NCI-H1105 treated with DMSO at 0.1 percent for 48 hours (cell line): ENCODE measurements around the gene OR5H15.
"Not testable (repeated sequence)": the region's sequence is repeated elsewhere in the genome, so short reads cannot be mapped to it uniquely, and the experiment has no call there.

Experiments used
- DNase-seq: peaks from one replicate; lab custom pipeline; 2025; lab: John Stamatoyannopoulos, UW

The OR5H15 gene

DNA sequence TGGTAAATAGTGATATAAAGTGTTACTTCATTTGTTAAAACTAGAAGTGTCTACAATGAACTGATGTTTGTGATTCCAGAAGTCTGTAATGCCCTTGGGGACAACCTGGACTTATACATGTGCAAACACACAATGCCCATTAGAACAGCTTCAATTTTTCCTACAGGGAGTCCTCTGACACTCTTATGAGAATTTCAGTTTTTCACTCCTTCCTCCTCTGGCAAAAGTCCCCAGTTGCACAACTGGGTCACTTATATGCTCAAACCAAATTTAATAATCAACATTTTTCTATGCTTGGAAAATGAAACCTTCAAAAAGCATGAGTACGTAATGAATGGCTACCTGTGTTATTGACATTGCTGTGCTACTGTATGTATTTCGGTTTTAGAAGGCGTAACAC, at the start of gene OR5H15:
TSS of gene OR5H15 (plus strand) at position 301 of the 400 bp plus-strand sequence. CDS start 2,004 bp downstream, outside the sequence.
- DNase-seq, result no peak

DNA sequence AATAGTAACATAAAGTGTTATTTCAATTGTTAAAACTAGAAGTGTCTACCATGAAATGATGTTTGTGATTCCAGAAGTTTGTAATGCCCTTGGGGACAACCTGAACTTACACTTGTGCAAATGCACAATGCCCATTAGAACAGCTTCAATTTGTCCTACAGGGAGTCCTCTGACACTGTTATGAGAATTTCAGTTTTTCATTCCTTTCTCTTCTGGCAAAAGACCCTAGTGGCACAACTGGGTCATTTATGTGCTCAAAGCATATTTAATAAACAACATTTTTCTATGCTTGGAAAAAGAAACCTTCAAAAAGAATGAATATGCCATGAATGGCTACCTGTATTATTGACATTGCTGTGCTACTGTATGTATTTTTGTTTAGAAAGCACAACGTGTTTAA, 36.1 kb upstream of the OR5H15 start, which contains the start of gene OR5H1:
TSS of gene OR5H1 (plus strand) at position 301 of the 400 bp plus-strand sequence. CDS start 1,977 bp downstream, outside the sequence.
- no peak for DNase-seq

DNA sequence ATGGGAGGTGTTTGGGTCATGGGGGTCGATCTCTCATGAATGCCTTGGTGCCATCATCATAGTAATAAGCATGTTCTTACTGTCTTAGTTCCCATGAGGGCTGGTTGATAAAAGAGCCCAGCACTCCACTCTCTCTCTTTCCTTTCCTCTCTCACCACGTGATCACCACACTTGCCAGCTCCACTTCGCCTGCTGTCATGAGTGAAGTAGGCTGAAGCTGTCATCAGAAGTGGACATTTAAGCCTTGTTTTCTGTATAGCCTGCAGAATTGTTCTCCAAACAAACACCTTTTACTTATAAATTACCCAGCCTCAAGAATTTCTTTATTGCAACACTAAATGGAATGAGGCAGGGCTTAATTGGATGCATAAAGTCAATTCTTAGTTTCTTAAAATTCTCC, 29.9 kb upstream of the OR5H15 start:
- peak; percentile 7 for DNase-seq

DNA sequence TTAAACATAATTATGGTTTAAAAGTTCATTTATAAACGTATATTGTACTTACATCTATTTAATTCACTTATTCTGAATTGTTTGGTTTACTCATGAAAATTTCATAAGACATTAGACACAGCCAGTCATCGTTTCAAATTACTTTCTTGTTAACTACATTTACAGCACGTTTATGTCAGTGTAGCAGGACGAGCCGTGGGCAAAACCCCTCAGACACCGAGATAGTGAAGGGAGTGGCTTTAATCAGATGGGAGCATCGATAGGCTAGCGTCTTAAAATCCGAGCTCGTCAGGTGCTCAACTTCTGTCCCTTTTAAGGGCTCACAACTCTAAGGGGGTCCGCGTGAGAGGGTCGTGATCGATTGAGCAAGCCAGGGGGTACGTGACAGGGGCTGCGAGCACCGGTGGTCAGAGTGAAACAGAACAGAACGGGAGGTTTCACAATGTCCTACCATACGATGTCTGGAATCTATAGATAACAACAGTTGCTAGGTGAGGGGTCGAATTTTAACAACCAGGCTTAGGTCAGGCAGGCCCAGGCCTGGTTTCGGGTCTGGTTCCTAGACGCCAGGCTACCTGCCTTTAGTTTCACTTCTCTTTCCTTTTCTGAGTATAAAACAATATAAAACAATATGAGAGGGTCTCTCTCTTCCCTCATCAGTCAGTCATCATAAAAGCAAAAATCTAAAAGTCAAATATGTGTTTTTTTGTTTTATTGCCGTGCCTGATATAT, 28.5 kb upstream of the OR5H15 start:
- not testable (repeated sequence) for DNase-seq

- DNase-seq, result no peak
Observed at GRCh38 chr3:98140531-98140930, 26.0 kb upstream of the OR5H15 start.

DNA sequence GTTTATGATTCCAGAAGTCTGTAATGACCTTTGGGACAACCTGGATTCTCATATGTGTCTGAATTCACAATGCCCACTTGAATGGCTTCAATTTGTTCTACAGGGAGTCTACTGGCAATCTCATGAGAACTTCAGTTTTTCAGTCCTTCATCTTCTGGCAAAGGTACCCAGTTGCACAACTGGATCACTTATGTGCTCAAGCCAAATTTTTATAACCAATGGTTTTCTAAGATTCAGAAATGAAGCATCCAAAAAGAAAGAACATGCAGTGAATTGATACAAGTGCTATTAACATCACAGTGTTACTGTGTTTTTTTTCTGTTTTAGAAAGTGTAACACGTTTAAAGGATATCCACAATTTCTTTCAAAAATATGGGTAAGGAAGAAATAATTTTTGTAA, 19.3 kb upstream of the OR5H15 start, which contains the start of gene OR5H14:
TSS of gene OR5H14 (plus strand) at position 301 of the 400 bp plus-strand sequence. CDS start 1,907 bp downstream, outside the sequence.
- DNase-seq, result no peak

DNA sequence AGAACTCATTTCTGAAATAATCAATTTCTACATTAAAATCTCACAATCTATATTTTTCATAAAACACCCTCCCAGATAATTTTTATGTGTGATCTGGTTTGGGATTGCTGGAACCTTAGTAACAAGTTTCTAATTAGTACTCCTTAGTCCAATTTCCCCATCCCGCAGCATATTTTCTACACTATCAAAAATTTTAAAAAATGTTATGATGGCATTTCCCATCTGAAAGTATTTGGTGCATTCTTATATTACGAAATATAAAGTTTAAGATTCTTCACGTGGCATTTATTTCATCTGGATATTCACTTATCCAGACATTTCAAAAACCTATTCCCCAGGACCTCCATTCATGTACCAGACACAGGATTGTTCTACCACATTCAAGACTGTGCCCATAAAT, 17.7 kb upstream of the OR5H15 start:
- no peak for DNase-seq

- not testable (repeated sequence) for DNase-seq
Observed at GRCh38 chr3:98149456-98149855, 17.0 kb upstream of the OR5H15 start.

DNA sequence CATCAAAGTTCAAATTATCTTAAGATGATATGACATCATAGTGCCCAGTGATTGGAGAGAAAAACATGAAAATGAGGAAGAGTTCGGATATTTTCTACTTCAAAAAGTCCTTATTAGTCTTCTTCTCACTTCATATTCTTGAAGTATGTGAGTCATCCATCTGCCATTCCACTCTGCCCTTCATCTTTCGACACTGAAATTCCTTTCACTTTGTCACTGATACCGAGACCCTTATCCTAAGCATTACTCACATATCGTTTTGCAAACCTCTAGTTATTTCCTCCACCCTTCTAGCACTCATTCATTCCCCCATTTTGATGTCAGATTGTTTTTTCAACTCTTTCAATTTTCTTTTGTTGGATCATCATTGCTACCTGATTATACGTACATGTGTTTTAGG, 15.3 kb upstream of the OR5H15 start:
- DNase-seq, result no peak

GRCh38 chr3:98171071-98171470, 4.6 kb downstream of the OR5H15 start:
- DNase-seq, result no peak

GRCh38 chr3:98172621-98173020, 6.1 kb downstream of the OR5H15 start:
- no peak for DNase-seq

DNA sequence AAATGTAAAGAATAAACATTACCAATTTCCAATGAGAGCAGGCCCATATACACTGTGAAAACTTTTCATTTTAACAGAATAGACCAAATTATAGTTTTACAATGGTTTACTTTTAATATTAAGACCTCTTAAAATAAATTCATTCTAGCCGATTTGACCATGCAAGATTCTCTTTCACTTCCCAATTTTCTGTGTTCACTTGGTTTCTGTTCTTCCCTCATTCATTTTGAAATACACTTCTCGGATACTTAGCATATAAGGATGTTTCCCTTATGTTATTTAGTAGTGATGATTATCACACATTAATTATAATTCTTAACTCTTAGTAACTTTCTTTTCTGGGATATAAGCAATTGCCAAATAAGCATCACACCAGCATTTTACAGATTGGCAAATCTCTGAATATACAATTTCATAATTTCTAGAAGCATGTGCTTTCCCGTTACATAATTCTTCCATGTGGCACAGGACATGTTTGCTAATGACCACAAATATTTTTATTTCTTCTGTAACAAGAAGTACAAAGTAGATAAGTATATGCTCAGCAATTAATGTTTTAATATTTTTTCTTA, 13.9 kb downstream of the OR5H15 start:
- no peak for DNase-seq

GRCh38 chr3:98182196-98182595, 15.7 kb downstream of the OR5H15 start:
- DNase-seq, result no peak

- no peak for DNase-seq
Observed at GRCh38 chr3:98185180-98185579, 18.7 kb downstream of the OR5H15 start.

DNA sequence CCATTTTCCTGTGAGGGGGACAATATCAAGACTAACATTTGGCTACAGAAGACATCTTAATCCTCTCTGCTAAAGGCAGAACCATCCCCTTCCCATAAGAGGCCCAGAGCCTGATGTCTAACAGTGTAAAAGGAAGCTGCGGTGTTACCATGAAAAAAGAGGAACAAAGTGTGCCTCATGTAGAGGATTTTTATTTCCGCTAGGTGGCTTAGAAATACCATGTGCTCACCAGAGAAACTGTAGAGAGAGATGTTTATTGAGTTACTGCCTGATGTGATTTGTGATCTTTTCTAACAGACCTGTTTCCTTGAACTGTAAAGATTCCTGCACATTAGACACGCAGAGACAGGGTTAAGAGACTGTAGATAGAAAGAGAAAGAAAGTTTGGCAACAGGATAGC, 22.0 kb downstream of the OR5H15 start:
- no peak for DNase-seq

DNA sequence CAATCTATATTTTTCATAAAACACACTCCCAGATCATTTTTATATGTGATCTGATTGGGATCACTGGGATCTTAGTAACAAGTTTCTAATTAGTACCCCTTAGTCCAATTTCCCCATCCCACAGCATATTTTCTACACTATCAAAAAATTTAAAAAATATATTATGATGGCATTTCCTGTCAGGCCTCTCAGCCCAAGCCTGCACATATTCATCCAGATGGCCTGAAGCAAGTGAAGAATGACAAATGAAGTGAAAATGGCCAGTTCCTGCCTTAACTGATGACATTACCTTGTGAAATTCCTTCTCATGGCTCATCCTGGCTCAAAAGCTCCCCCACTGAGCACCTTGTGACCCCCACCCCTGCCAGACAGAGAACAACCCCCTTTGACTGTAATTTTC, 24.4 kb downstream of the OR5H15 start:
- DNase-seq, result not testable (repeated sequence)

DNA sequence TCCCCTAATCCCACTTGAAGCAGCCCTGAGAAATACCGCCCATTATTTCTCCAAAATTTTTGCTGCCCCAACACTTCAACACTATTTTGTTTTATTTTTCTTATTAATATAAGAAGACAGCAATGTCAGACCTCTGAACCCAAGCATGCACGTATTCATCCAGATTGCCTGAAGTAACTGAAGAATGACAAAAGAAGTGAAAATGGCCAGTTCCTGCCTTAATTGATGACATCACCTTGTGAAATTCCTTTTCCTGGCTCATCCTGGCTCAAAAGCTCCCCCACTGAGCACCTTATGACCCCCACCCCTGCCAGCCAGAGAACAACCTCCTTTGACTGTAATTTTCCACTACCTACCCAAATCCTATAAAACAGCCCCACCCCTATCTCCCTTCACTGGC, 29.8 kb downstream of the OR5H15 start:
- not testable (repeated sequence) for DNase-seq

- DNase-seq, result no peak
Observed at GRCh38 chr3:98199020-98199419, 32.5 kb downstream of the OR5H15 start.

GRCh38 chr3:98209244-98209643, 42.7 kb downstream of the OR5H15 start:
- no peak for DNase-seq

DNA sequence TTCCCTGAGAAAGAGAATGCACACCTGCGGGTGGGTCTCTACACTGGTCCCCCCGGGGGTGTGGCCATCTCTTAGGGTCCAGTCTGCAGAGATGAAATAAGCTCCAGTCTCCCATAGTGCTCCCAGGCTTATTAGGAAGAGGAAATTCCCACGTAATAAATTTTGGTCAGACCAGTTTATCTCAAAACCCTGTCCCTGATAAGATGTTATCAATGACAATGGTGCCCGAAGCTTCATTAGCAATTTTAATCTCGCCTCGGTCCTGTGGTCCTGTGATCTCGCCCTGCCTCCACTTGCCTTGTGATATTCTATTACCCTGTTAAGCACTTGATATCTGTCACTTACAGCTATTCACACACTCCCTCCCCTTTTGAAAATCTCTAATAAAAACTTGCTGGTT, 46.8 kb downstream of the OR5H15 start:
- no peak for DNase-seq

GRCh38 chr3:98215051-98215450, 48.6 kb downstream of the OR5H15 start:
- no peak for DNase-seq
